ENCODE data around the gene TENT5C. TPM values are rescaled to one million over a fixed set of nuclear protein-coding genes. Genes with fewer than 3 reads are reported as not detected.

Gene TENT5C
- total and polyA plus RNA-seq, 9 of the 15 experiments (the other 6 are each of a cell fraction or from before 2014, with no cell fraction given), result 1.8 to 7.7 (median 4.0) TPM

GRCh38 chr1:117671781-117672501, 66.1 kb downstream of the TENT5C start (continued):
- TF ChIP-seq CTCFL (IDR thresholded peaks at IDR 0.05; ENCODE audit: borderline replicate concordance, insufficient read depth, low read depth, low read length, poor library complexity, severe bottlenecking) (peak; percentile 31), ZNF511 (CRISPR knock-in tag; IDR thresholded peaks at IDR 0.05) (no peak), MAZ (CRISPR knock-in tag; conservative IDR thresholded peaks at IDR 0.05 in 1 of 2, IDR thresholded peaks at IDR 0.05 in 1 of 2) (0 out of 4 replicates have a peak, but pooled peaks of 1 of the 2 experiments have one; percentile 35), CTBP1 (IDR thresholded peaks at IDR 0.05; ENCODE audit: borderline replicate concordance) (peak; percentile 55; the same call in 1 of the 2 replicates), IFI16 (CRISPR knock-in tag; IDR thresholded peaks at IDR 0.05) (no peak), EP400 (IDR thresholded peaks at IDR 0.05) (peak; percentile 53; the same call in 1 of the 2 replicates), SRSF9 (IDR thresholded peaks at IDR 0.05; ENCODE audit: borderline replicate concordance, low read depth, low read length) (no peak), RBM22 (IDR thresholded peaks at IDR 0.05; ENCODE audit: low read depth, low read length, poor library complexity, severe bottlenecking) (no peak), SMARCB1 (IDR thresholded peaks at IDR 0.05; ENCODE audit: insufficient read length, low read depth) (no peak), ZNF512 (tag; IDR thresholded peaks at IDR 0.05) (no peak), ZNF41 (CRISPR knock-in tag; conservative IDR thresholded peaks at IDR 0.05) (no peak), TFE3 (CRISPR knock-in tag; IDR thresholded peaks at IDR 0.05) (no peak), CC2D1A (IDR thresholded peaks at IDR 0.05) (peak; percentile 72), ZNF695 (CRISPR knock-in tag; IDR thresholded peaks at IDR 0.05) (no peak), ZFP91 (CRISPR knock-in tag; IDR thresholded peaks at IDR 0.05) (no peak), SPI1 (IDR thresholded peaks at IDR 0.05; ENCODE audit: borderline replicate concordance, low read depth, low read length) (peak; percentile 63; the same call in 1 of the 2 replicates), ADNP (tag; IDR thresholded peaks at IDR 0.05) (no peak), ERF (CRISPR knock-in tag; IDR thresholded peaks at IDR 0.05) (no peak), EGR1 (conservative IDR thresholded peaks at IDR 0.05) (no peak), KLF13 (tag; IDR thresholded peaks at IDR 0.05; ENCODE audit: borderline replicate concordance, low read depth) (0 out of 2 replicates have a peak, but pooled peaks have one; percentile 33)

All from K562 (cell line).